Measurements from ENCODE around the gene PXT1. TPM values are rescaled to one million over a fixed set of nuclear protein-coding genes. Genes with fewer than 3 reads are reported as not detected.

The PXT1 gene
- total and polyA plus RNA-seq, 2 donors (not counting 1 experiment from before 2014, with no cell fraction given) = 0.52 TPM; not detected in 1

- H3K4me2 ChIP-seq (replicated peaks; ENCODE audit: low read depth, low read length, poor library complexity, severe bottlenecking) = no peak overlapping the region
- Mint-ChIP-seq H3K4me1 (no peaks in the 10 kb centered on the region), H3K9me3 (ENCODE audit: insufficient read depth) (no peaks in the 10 kb centered on the region), H3K27ac (no peak overlapping the region), H3K4me3 (no peak overlapping the region), H3K27me3 (no peaks in the 10 kb centered on the region)
- no peak overlapping the region for H2AFZ ChIP-seq (ENCODE audit: insufficient read depth, low read depth, low read length, poor library complexity, severe bottlenecking)
- H3K9ac ChIP-seq (ENCODE audit: low read length) = no peak overlapping the region
- H4K20me1 ChIP-seq (ENCODE audit: control insufficient read depth, insufficient read depth, low read length, poor library complexity, severe bottlenecking) = no peaks in the 10 kb centered on the region
- DNase-seq (no peak), ATAC-seq (ENCODE audit: low read depth) (no peak)
- no peaks in the 10 kb centered on the region for H3K27me3 ChIP-seq (replicated peaks in 1 of 4; ENCODE audit: control extremely low read depth in 1 of 4, control insufficient read depth in 3 of 4, insufficient read depth in 4 of 4, low read length in 3 of 4)
- no peak overlapping the region for H3K4me3 ChIP-seq (ENCODE audit: control extremely low read depth in 1 of 5, extremely low read depth in 1 of 5, insufficient read depth in 1 of 5, low read depth in 2 of 5, low read length in 4 of 5)
- H3K4me1 ChIP-seq (ENCODE audit: control insufficient read depth in 2 of 2, insufficient read depth in 2 of 2, low read length in 2 of 2) = no peaks in the 10 kb centered on the region
- WGBS (ENCODE audit: insufficient coverage) = 96% methylated on average over 17 of the region's 20 CpGs
- peaks cover 0 to 2% (median 0%) of the 10 kb centered on the region in 3 donors for H3K9me3 ChIP-seq (ENCODE audit: control extremely low read depth in 1 of 3, control insufficient read depth in 2 of 3, insufficient read depth in 1 of 3, low read length in 2 of 3)
- no peaks in the 10 kb centered on the region for H3K36me3 ChIP-seq (replicated peaks in 1 of 2; ENCODE audit: control extremely low read depth in 1 of 2, control insufficient read depth in 1 of 2, extremely low read depth in 1 of 2, insufficient read depth in 2 of 2, low read length in 1 of 2)
- no peak overlapping the region for H3K27ac ChIP-seq (ENCODE audit: low read length in 2 of 2)
- no peaks in the 10 kb centered on the region for H3K79me2 ChIP-seq (ENCODE audit: control insufficient read depth, insufficient read depth, low read length)
- TF ChIP-seq CTCF (IDR thresholded peaks at IDR 0.05) (no peak), EZH2 (IDR thresholded peaks at IDR 0.05; ENCODE audit: borderline replicate concordance, insufficient read depth, low read depth, low read length, poor library complexity, severe bottlenecking) (no peak)
- intact Hi-C loops (cut with micrococcal nuclease) = no loop called here
- ChIA-PET CTCF (interaction anchor here (0.9 kb wide), 2 partner anchors 13 to 34 kb away, joined by 3 to 4 read pairs; no protein-coding TSS in a partner anchor), POLR2A (no interaction called here)
These were observed 96.0 kb downstream of the PXT1 start for GRCh38 chr6:36346486-36347273.
